HUES64 (cell line): ENCODE measurements around the gene CHMP1B.
"Not testable (repeated sequence)": the region's sequence is repeated elsewhere in the genome, so short reads cannot be mapped to it uniquely, and the experiment has no call there.

ENCODE experiments used
- H3K27ac ChIP-seq: 2 replicates; pipeline ENCODE4 v1.7.0; 2013; ENCODE audit warnings: low read depth, low read length, inconsistent platforms
- H3K27me3 ChIP-seq: 2 replicates; pipeline ENCODE4 v1.6.1; 2013; ENCODE audit warnings: mild to moderate bottlenecking, low read length; ENCODE audit not compliant: insufficient read depth
- H3K36me3 ChIP-seq: 2 replicates; pipeline ENCODE4 v1.6.1; 2013; ENCODE audit warnings: mild to moderate bottlenecking, low read length; ENCODE audit not compliant: insufficient read depth
- H3K4me1 ChIP-seq: 2 replicates; pipeline ENCODE4 v1.6.1; 2013; ENCODE audit warnings: mild to moderate bottlenecking, low read length, moderate library complexity; ENCODE audit not compliant: insufficient read depth
- H3K4me3 ChIP-seq: 2 replicates; pipeline ENCODE4 v1.5.1; 2013; ENCODE audit warnings: mild to moderate bottlenecking, low read length, moderate library complexity
- H3K9ac ChIP-seq: 2 replicates; pipeline ENCODE4 v1.6.1; 2013; ENCODE audit warnings: mild to moderate bottlenecking, low read depth, low read length
- H3K9me3 ChIP-seq: 2 replicates; pipeline ENCODE4 v1.6.1; 2013; ENCODE audit warnings: low read depth, low read length; ENCODE audit not compliant: insufficient read depth
- WGBS: fragments of 150-250, 120-280 bp; methylation state at CpG from one replicate; pipeline ENCODE4 v1.1.7; 2013; ENCODE audit warnings: missing lambda C conversion rate; 5-methylcytosine and 5-hydroxymethylcytosine counted together

CHMP1B gene

DNA sequence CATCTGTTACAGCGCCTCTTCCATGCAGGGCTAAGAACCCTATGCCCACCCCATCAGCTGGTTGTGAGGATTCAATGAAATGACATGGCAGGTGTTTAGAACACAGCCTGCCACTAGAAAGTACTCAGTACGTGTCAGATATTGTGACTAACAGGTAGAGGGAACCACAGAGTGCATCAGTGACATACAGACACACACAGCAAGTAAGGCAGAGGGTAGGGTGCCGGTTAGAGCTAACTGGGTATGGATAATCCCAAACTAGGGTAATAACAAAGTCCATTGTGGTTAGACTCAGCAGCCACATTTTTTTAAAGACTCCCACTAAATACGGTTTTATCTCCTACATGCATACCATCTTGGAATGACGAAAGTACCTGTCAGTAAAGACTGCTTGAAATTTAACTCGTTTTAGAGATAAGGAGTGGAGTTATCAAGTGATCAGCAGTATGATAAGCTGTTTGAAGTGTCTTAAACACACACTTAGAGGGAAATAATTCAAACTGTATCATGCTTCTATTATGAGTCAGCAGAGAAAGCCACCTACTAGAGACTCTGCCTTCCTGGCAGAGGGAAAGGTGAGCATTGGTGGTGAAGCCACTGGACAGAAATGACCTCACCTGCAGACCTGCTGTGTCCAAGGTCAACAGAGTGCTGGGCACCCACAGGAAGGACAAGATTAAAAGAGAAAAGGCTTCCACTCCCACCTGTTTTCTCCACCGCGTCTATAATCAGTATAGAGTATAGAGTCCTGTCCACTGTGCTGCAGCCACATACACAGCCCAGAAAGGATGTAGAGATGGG is 36.3 kb downstream of the CHMP1B start:
- Histone ChIP-seq H3K4me3 (no peak overlapping the region), H3K4me1 (no peaks in the 10 kb centered on the region), H3K27ac (no peak overlapping the region), H3K9me3 (no peaks in the 10 kb centered on the region), H3K27me3 (no peaks in the 10 kb centered on the region), H3K9ac (no peak overlapping the region), H3K36me3 (peaks cover 36% of the 10 kb centered on the region)
- WGBS = 87% methylated on average over 8 of the region's 8 CpGs

DNA sequence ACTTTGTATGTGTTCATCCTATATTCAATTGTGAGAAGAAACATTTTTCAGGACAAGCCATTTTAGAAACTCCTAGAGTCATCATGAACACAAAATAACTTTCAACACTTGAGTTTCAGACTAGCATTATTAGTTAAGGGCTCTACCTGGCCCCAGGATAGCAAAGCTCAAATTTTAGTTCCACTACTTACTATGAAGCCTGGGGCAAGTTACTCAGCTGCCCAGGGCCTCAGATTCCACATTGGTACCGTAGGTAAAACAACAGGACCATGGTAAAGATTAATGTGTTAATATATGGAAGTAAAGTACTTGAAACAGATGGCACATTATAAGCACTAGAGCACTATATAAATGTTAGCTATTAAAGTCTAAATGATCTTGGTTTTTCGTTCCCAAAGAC is 37.5 kb downstream of the CHMP1B start:
- H3K27ac ChIP-seq = no peak overlapping the region
- no peaks in the 10 kb centered on the region for H3K27me3 ChIP-seq
- peaks cover 38% of the 10 kb centered on the region for H3K36me3 ChIP-seq
- H3K9ac ChIP-seq = no peak overlapping the region
- H3K4me3 ChIP-seq = no peak overlapping the region
- H3K9me3 ChIP-seq = no peaks in the 10 kb centered on the region
- H3K4me1 ChIP-seq = no peaks in the 10 kb centered on the region
- WGBS = 100% methylated on average over 2 of the region's 2 CpGs

DNA sequence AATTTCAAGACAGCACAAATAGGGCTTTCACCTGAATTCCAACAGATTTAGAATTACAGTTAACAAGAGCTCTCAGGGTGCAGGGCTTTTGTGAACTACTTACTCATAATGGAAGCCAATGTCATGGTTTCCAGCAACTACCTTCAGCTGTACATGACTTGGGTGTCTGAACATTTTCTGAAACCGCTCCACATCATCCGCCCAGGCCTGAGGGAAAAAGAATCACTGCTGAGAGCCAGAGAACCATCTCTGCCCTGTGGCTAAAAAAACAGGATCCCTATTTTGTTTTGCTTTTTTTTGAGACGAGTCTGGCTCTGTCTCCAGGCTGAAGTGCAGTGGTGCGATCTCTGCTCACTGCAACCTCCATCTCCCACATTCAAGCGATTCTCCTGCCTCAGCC is 38.1 kb downstream of the CHMP1B start:
- Histone ChIP-seq H3K36me3 (peaks cover 33% of the 10 kb centered on the region), H3K4me1 (no peaks in the 10 kb centered on the region), H3K9me3 (no peaks in the 10 kb centered on the region), H3K4me3 (no peak overlapping the region), H3K27me3 (no peaks in the 10 kb centered on the region), H3K27ac (no peak overlapping the region), H3K9ac (no peak overlapping the region)
- 98% methylated on average over 5 of the region's 5 CpGs for WGBS

DNA sequence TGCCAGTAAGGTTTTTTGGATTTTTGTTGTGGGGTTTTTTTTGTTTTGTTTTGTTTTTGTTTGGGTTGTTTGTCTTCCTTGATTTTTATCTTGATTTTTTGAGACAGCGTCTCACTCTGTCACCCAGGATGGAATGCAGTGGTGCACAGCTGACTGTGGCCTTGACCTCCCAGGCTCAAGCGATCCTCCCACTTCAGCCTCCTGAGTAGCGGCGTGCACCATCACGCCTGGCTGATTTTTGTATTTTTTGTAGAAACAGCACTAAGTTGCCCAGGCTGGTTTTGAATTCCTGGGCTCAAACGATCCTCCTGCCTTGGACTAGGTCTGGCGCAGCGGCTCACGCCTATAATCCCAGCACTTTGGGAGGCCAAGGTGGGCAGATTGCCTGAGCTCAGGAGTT is 40.5 kb downstream of the CHMP1B start:
- peaks cover 25% of the 10 kb centered on the region for H3K36me3 ChIP-seq
- 97% methylated on average over 9 of the region's 9 CpGs for WGBS
- no peak overlapping the region for H3K9ac ChIP-seq
- no peaks in the 10 kb centered on the region for H3K9me3 ChIP-seq
- no peak overlapping the region for H3K27ac ChIP-seq
- H3K4me3 ChIP-seq = no peak overlapping the region
- no peaks in the 10 kb centered on the region for H3K4me1 ChIP-seq
- no peaks in the 10 kb centered on the region for H3K27me3 ChIP-seq

DNA sequence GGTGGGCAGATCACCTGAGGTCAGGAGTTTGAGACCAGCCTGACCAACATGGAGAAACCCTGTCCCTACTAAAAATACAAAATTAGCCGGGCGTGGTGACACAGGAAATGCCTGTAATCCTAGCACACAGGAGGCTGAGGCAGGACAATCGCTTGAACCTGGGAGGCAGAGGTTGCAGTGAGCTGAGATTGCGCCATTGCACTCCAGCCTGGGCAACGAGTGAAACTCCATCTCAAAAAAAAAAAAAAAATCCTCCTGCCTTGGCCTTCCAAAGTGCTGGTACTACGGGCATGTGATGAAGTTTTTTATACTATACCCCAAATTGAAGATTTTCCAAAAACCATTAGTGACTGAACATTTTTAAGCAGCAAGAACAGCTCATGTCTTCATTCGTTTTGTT is 41.2 kb downstream of the CHMP1B start:
- peaks cover 24% of the 10 kb centered on the region for H3K36me3 ChIP-seq
- not testable (repeated sequence) for H3K4me1 ChIP-seq, H3K9ac ChIP-seq, H3K4me3 ChIP-seq, H3K27ac ChIP-seq, H3K9me3 ChIP-seq, H3K27me3 ChIP-seq
- 94% methylated on average over 7 of the region's 7 CpGs for WGBS

DNA sequence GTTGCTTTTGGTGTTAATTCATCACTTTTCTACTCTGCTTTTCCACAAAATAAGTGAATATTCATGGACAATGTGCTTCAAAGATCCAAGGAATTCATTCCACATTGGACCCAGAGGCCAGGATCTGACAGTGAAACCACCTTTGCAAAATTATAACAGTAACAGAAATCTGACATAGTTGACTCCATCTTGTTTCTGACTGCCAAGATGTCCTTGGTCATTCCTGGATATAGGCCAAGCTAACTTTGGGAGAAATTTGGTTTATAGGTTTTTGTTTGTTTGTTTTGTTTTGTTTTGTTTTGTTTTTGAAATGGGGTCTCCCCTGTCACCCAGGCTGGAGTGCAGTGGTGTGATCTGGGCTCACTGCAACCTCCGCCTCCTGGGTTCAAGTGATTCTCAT is 46.6 kb downstream of the CHMP1B start:
- Histone ChIP-seq H3K27ac (no peak overlapping the region), H3K4me1 (peaks cover 9% of the 10 kb centered on the region), H3K36me3 (0 out of 2 replicates have a peak, but pooled peaks cover 7% of the 10 kb centered on the region), H3K4me3 (no peak overlapping the region), H3K9me3 (no peaks in the 10 kb centered on the region), H3K27me3 (no peaks in the 10 kb centered on the region), H3K9ac (no peak overlapping the region)
- WGBS = 93% methylated on average over 1 of the region's 1 CpG

DNA sequence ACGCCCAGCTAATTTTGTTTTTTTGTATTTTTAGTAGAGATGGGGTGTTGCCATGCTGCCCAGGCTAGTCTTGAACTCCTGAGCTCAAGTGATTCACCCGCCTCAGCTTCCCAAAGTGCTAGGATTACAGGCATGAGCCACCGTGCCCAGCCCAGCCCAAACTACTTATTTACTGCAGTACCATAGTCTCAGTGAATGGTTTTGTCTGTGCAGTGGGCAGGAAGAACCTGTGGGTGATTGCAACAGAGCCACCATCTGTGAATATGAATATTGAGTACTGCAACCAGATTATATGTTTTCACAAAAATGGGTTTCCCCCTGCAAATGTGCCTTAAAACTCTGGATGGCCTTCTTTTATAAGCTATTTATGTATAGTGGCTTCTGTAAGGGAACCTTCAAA is 47.9 kb downstream of the CHMP1B start:
- Histone ChIP-seq H3K9me3 (no peaks in the 10 kb centered on the region), H3K36me3 (0 out of 2 replicates have a peak, but pooled peaks cover 7% of the 10 kb centered on the region), H3K9ac (no peak overlapping the region), H3K4me3 (no peak overlapping the region), H3K4me1 (peaks cover 14% of the 10 kb centered on the region), H3K27me3 (no peaks in the 10 kb centered on the region), H3K27ac (no peak overlapping the region)
- 95% methylated on average over 3 of the region's 3 CpGs for WGBS

DNA sequence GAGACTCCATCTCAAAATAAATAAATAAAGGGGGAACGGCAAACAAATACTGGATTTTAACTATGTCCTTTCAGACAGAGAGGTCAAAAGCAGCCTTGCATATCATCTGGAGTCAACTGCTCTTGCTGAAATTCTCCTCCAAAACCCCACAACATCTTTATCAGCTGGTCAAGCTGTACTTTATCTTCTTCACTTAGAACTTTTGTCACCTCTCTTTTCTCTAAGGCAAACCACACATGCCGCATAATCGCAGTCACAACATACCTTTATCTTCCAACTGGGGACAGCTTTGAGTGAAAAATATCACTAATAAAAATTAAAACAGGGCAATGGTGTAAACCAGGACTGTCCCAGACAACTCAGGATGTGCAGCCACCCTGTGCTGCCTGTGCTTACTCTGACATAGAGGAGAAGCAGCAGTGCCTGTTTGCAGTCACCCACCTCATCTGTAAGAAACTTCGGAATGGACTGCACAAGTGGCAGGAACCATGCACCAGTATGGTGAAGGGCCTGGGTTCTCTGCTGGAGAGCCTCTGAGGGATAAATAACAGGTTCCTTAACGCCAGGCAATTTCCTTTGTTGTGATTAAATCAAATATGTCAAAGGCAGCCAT is 50.7 kb downstream of the CHMP1B start:
- no peak overlapping the region for H3K9ac ChIP-seq
- no peaks in the 10 kb centered on the region for H3K27me3 ChIP-seq
- H3K27ac ChIP-seq = no peak overlapping the region
- H3K4me3 ChIP-seq = no peak overlapping the region
- H3K4me1 ChIP-seq = peaks cover 27% of the 10 kb centered on the region
- 96% methylated on average over 5 of the region's 5 CpGs for WGBS
- no peaks in the 10 kb centered on the region for H3K9me3 ChIP-seq
- H3K36me3 ChIP-seq = no peaks in the 10 kb centered on the region

DNA sequence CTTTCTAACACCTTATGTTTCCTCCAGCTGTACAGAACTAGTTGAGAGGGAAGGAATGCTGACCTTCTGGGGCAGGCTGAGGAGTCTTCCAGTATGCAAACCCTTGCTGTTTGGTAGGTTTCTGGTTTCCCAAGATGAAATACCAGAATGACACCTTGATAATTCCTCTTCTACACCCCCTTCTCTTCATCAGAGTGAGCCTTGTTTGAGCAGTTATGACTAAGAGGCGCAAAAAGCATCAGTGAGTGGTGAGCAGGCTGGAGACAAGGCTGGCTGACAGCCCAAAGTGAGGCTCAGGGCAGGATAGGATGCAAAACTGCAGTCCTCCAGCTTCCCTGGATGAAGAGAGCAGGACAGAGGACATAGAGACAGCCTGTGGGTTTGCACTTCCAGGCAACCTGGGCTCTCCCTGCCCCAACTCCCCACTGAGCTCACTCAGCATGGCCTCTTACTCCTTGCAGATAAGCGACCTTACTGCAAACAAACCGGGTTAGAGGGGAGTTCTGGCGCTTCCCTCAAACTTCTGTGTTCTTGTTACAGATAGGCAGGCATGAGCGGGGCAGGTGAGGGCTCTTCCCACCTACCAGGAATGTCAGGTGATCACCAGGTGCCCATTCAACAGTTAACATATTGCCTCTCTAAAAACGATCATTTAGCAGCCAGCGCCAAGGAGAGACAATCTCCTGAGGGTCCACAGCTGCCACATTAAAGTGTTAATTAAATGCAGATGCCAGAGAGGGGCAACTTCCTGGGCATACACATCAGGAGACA is 51.5 kb downstream of the CHMP1B start:
- WGBS = 62% methylated on average over 7 of the region's 7 CpGs
- H3K4me3 ChIP-seq = no peak overlapping the region
- no peak overlapping the region for H3K27ac ChIP-seq
- H3K27me3 ChIP-seq = no peaks in the 10 kb centered on the region
- no peaks in the 10 kb centered on the region for H3K36me3 ChIP-seq
- no peaks in the 10 kb centered on the region for H3K9me3 ChIP-seq
- H3K9ac ChIP-seq = no peak overlapping the region
- H3K4me1 ChIP-seq = peaks cover 30% of the 10 kb centered on the region
